GM12878 (cell line): ENCODE measurements around the gene FANCD2. TPM values are rescaled to one million over a fixed set of nuclear protein-coding genes. Genes with fewer than 3 reads are reported as not detected.

Source experiments
- BRCA1 ChIP-seq: IDR thresholded peaks from 2 replicates; pipeline ENCODE4 v1.6.1; 2011; ENCODE audit warnings: low read depth, low read length, improper control_type of control experiment
- CBFB ChIP-seq: IDR thresholded peaks from 2 replicates; pipeline ENCODE4 v1.6.1; 2016; ENCODE audit warnings: antibody characterized with exemption, low read depth
- CREB1 ChIP-seq: IDR thresholded peaks from 2 replicates; pipeline ENCODE4 v1.6.1; 2012; ENCODE audit warnings: low read depth, mild to moderate bottlenecking, inconsistent platforms
- CUX1 ChIP-seq: IDR thresholded peaks from 2 replicates; pipeline ENCODE4 v1.6.1; 2012; ENCODE audit warnings: improper control_type of control experiment, low read depth, low read length; ENCODE audit not compliant: insufficient replicate concordance
- E2F4 ChIP-seq: IDR thresholded peaks from 2 replicates; pipeline ENCODE4 v1.6.1; 2012; ENCODE audit warnings: low read depth, low read length, improper control_type of control experiment
- HDAC6 ChIP-seq: fragments of 200-600 bp; sonication (generic); IDR thresholded peaks from one replicate; pipeline ENCODE4 v1.8.0; 2017; ENCODE audit warnings: antibody characterized with exemption; ENCODE audit not compliant: unreplicated experiment
- IKZF1 ChIP-seq: fragments of 450-650 bp; conservative IDR thresholded peaks from 2 replicates; pipeline ENCODE4 v1.6.1; 2017; ENCODE audit warnings: antibody characterized with exemption, mild to moderate bottlenecking
- MYC ChIP-seq: IDR thresholded peaks from 2 replicates; pipeline ENCODE4 v1.6.1; 2011; ENCODE audit warnings: mild to moderate bottlenecking, low read length, moderate library complexity, inconsistent platforms; ENCODE audit not compliant: insufficient read depth, insufficient replicate concordance, insufficient read length, severe bottlenecking
- NFXL1 ChIP-seq: fragments of 450-650 bp; IDR thresholded peaks from 2 replicates; pipeline ENCODE4 v1.6.1; 2017; ENCODE audit warnings: antibody characterized with exemption, mild to moderate bottlenecking, borderline replicate concordance
- NKRF ChIP-seq: fragments of 450-650 bp; conservative IDR thresholded peaks from 2 replicates; pipeline ENCODE4 v1.6.1; 2017; ENCODE audit warnings: mild to moderate bottlenecking, moderate library complexity
- PAX8 ChIP-seq: fragments of 450-650 bp; IDR thresholded peaks from 2 replicates; pipeline ENCODE4 v1.6.1; 2017; ENCODE audit warnings: mild to moderate bottlenecking, moderate library complexity
- POLR2AphosphoS5 ChIP-seq: IDR thresholded peaks from 2 replicates; pipeline ENCODE4 v1.6.1; 2011; ENCODE audit warnings: mild to moderate bottlenecking, low read length, inconsistent platforms
- USF2 ChIP-seq: IDR thresholded peaks from 2 replicates; pipeline ENCODE4 v1.6.1; 2011; ENCODE audit warnings: low read depth, low read length, improper control_type of control experiment, borderline replicate concordance
- YY1 ChIP-seq: IDR thresholded peaks from 2 replicates; pipeline ENCODE4 v1.6.1; 2011; ENCODE audit warnings: low read depth, mild to moderate bottlenecking, low read length
- ZBTB33 ChIP-seq: fragments of 450-650 bp; IDR thresholded peaks from 2 replicates; pipeline ENCODE4 v1.6.1; 2017; ENCODE audit warnings: mild to moderate bottlenecking
- polyA plus RNA-seq, 11 experiments: library from polyadenylated mRNA; depleted of rRNA in 4 of 11; unstranded in 6 of 11; stranded (reverse) in 5 of 11; fragments of >200 nt; fragmentation: Nextera tagmentation in 4 of 11; fragmentation: Illumina TruSeq in 1 of 11; extraction: Ambion mirVana in 4 of 11; extraction: Trizol in 1 of 11; gene quantifications; 1 replicate in 1 of 11; 2 replicates in 10 of 11; pipeline versions ENCODE4 v1.2.1 to v1.2.3, GENCODE V29; 2011 to 2016; ENCODE audit warnings: inconsistent platforms in 2 of 11, missing spikeins in 2 of 11, low read depth in 1 of 11
- total RNA-seq, 4 experiments: library from RNA; depleted of rRNA in 3 of 4; stranded (reverse); fragments of >200 nt in 3 of 4; fragmentation: Illumina TruSeq in 1 of 4; extraction: Trizol in 1 of 4; gene quantifications; 2 replicates each; pipeline versions ENCODE4 v1.2.1 to v1.2.3, GENCODE V29; 2013 to 2021

FANCD2 gene
- total and polyA plus RNA-seq, 10 of the 15 experiments (the other 5 are each of a cell fraction or from before 2014, with no cell fraction given) = 37.9 to 72.8 (median 56.2) TPM

GRCh38 chr3:10021856-10022775 lies 4.1 kb upstream of the FANCD2 start (continued):
- TF ChIP-seq ZBTB33 (no peak), NKRF (no peak), BRCA1 (no peak), NFXL1 (no peak), POLR2AphosphoS5 (no peak), PAX8 (no peak), USF2 (no peak), MYC (no peak), YY1 (no peak), CBFB (no peak), HDAC6 (no peak), CUX1 (no peak), IKZF1 (no peak), CREB1 (no peak), E2F4 (no peak)
